ENCODE measurements around the gene ZNF628.

DNA sequence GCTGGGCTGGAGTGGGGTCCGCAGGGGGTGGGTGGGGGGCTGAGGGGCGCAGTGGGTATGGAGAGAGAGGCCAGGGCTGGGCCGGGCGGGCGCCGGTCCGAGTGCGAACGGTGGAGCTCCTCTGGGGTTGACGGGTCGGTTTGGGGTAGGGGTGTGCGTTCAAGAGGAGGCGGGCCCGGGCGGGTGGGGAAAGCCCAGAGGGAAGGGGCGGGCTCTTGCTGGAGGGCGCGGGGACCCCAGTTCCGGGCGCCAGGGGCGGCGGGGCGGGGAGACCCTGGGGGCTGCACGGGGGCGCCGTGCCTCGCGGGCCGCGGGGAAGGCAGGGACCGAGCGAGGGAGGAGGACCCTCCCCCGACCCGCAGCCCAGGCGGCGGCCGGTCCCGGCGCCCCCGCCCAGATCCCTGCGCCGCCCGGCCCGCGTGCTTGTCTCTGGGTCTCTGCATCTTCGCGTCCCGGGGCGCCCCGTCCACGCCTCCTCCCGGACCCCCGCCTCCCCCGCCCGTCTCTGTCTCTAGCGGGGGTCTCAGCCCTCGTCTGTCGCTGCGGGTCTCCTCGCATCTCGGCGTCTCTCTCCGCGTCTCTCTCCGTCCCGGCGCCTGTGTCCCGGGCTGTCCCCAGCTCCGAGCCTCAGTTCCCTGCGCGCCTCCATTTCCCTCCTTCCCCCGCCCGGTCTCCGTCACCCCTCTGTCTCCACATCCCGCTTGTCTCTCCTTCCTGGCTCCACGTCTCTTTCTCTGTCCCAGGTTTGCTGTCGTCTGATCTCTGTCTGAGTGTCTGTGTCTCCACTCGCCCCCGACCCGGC is 25.1 kb upstream of the ZNF628 start:
- TF ChIP-seq, protein P1, sequence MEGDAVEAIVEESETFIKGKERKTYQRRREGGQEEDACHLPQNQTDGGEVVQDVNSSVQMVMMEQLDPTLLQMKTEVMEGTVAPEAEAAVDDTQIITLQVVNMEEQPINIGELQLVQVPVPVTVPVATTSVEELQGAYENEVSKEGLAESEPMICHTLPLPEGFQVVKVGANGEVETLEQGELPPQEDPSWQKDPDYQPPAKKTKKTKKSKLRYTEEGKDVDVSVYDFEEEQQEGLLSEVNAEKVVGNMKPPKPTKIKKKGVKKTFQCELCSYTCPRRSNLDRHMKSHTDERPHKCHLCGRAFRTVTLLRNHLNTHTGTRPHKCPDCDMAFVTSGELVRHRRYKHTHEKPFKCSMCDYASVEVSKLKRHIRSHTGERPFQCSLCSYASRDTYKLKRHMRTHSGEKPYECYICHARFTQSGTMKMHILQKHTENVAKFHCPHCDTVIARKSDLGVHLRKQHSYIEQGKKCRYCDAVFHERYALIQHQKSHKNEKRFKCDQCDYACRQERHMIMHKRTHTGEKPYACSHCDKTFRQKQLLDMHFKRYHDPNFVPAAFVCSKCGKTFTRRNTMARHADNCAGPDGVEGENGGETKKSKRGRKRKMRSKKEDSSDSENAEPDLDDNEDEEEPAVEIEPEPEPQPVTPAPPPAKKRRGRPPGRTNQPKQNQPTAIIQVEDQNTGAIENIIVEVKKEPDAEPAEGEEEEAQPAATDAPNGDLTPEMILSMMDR (IDR thresholded peaks at IDR 0.05; ENCODE audit: insufficient read depth, low read length): no peak
- TF ChIP-seq POLR2AphosphoS5 (IDR thresholded peaks at IDR 0.05; ENCODE audit: low read depth): no peak

All from HL-60 (cell line).